HEK293 (cell line): ENCODE results near the gene FTSJ1.

Experiments used
- CTCF ChIP-seq: fragments of 450-650 bp; formaldehyde crosslinking; IDR thresholded peaks from 2 replicates; pipeline ENCODE4 v1.5.1; 2016; ENCODE audit warnings: missing biosample characterization, missing genetic modification characterization
- MYNN ChIP-seq: fragments of 450-650 bp; formaldehyde crosslinking; IDR thresholded peaks from 2 replicates; pipeline ENCODE4 v1.5.1; 2016; ENCODE audit warnings: missing biosample characterization, missing genetic modification characterization, borderline replicate concordance
- REST ChIP-seq: fragments of 450-650 bp; formaldehyde crosslinking; IDR thresholded peaks from 2 replicates; pipeline ENCODE4 v1.5.1; 2016; ENCODE audit warnings: missing biosample characterization, missing genetic modification characterization
- ZBTB1 ChIP-seq: fragments of 450-650 bp; formaldehyde crosslinking; IDR thresholded peaks from 2 replicates; pipeline ENCODE4 v1.5.1; 2016; ENCODE audit warnings: missing biosample characterization, missing genetic modification characterization
- ZNF121 ChIP-seq: fragments of 450-650 bp; formaldehyde crosslinking; IDR thresholded peaks from 2 replicates; pipeline ENCODE4 v1.5.1; 2016; ENCODE audit warnings: missing biosample characterization, missing genetic modification characterization
- ZNF513 ChIP-seq: fragments of 450-650 bp; IDR thresholded peaks from 2 replicates; pipeline ENCODE4 v1.5.1; 2018; ENCODE audit warnings: missing biosample characterization, missing genetic modification characterization

GRCh38 chrX:48456628-48457331 is 19.2 kb upstream of the FTSJ1 start:
- TF ChIP-seq CTCF (tag by site-specific recombination) (no peak), ZNF121 (tag by site-specific recombination) (no peak), ZNF513 (tag by site-specific recombination) (no peak), ZBTB1 (tag by site-specific recombination) (no peak), REST (tag by site-specific recombination) (no peak), MYNN (tag by site-specific recombination) (no peak)
